Epidermal melanocyte (primary cell): Measurements from ENCODE around the gene GAK.

Experiments used
- DNase-seq: peaks from one replicate; pipeline ENCODE4 v3.0.0; 2011; ENCODE audit warnings: low spot score; ENCODE audit not compliant: insufficient read length

Gene GAK

DNA sequence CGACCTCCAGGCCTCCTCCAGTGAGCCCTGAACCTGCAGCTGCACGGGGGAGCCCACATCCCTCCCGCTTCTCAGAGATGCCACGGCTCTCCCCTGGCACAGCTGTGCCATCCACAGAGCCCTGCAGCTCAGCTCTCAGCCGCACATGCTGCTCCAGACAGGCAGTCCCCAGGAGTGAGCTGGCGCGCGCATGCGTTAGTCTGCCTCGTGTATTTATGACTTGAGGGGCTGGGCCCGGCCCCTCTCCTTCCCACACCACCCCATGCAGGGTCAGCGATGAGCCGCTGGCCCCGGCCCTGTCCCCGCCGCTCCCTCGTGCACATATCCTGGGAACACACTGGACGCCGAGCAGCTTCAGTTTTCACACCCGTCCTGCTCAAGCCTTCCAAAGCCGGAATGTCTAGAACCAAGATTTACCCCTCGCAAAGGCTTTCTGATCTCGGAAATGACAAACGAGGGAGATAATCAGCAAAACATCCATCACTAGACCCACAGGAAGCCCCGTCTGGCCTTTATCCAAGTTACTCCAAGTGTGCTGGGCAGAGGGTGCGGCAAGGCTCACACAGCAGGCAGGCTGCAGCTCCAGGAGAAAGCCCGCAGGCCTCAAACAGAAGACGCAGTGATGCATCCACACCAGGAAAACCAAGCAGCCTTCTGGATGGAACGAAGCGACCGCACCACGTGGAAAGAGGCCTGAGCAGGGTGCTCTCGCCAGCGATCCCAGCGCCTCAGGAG is 24.3 kb downstream of the GAK start:
- no peak for DNase-seq

DNA sequence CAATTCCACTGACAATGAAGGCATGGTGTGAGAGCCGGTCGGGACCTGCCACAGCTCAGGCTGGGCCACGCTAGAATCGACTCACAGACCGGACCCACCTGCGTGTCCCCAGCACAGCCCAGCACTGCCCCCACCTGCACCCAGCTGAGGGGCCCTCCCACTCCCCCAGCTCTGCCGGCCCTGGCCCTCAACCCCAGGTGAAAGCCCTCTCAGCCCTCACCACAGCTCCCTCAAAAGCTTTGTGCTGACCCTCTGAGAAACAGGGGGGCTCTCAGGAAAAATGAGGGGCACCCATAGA is 25.1 kb downstream of the GAK start:
- no peak for DNase-seq

DNA sequence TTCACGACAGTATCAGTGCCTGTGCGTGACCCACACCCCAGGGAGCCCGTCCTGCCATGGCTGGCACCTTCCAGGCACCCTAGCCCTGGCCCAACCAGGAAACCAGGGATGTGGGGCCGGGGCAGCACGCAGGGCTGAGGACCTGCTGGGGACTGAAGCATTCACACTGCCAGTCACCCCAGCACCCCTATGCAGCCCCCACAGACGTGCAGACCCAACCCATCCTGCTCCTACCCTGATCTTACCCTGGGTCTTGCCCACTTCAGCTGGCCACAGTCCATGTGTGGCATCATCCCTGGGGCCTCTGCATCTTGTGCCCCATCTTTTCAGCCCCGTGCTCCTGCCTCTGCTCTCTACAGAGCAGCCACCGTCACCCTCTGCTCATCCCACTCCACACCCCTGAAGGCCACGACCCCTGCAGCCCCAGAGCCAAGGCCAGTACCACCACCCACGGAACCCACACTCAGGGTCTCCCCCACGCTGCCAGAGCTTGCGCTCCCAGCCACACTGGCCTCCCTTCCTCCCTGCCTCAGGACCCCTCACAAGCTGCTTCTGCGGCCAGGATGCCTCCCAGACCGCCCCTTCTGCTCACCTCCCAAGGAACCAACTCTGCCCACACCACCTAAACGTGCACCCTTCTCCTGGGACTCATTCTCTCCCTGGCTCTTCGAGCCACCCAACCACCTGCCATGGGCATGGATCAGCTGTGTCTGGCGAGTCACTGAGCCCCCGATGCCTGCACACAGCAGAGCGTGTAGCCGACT is 25.6 kb downstream of the GAK start:
- no peak for DNase-seq

DNA sequence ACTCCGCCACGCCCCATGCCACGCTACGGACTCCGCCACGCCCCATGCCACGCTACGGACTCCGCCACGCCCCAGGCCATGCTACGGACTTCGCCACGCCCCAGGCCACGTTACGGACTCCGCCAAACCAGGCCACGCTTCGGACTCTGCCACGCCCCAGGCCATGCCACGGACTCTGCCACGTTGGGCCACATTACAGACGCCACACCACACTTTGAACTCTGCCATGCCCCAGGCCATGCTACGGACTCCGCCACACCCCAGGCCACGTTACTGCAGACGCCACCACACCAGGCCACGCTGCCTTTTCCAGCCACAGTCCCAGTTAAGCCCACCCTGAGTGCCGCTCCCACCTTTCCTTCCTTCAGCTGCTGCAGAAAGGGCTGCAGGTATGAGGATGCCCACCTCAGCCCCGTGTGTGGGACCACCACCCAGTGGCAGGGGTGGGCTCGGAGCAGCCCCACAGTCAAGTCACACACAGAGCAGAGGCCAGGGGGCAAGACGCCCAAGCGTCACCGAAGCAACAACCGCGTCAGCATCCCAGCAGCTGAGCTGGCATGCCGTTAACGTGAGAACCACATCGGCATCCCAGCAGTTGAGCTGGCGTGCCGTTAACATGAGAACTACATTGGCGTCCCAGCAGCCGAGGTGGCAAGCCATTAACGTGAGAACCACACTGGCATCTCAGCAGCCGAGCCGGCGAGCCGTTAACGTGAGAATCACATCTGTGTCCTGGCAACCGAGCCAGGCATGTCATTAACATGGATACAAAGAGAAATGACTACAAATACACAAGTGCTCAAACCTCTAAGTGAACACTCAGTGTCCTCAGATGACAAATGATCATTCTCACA is 26.4 kb downstream of the GAK start:
- no peak for DNase-seq

DNA sequence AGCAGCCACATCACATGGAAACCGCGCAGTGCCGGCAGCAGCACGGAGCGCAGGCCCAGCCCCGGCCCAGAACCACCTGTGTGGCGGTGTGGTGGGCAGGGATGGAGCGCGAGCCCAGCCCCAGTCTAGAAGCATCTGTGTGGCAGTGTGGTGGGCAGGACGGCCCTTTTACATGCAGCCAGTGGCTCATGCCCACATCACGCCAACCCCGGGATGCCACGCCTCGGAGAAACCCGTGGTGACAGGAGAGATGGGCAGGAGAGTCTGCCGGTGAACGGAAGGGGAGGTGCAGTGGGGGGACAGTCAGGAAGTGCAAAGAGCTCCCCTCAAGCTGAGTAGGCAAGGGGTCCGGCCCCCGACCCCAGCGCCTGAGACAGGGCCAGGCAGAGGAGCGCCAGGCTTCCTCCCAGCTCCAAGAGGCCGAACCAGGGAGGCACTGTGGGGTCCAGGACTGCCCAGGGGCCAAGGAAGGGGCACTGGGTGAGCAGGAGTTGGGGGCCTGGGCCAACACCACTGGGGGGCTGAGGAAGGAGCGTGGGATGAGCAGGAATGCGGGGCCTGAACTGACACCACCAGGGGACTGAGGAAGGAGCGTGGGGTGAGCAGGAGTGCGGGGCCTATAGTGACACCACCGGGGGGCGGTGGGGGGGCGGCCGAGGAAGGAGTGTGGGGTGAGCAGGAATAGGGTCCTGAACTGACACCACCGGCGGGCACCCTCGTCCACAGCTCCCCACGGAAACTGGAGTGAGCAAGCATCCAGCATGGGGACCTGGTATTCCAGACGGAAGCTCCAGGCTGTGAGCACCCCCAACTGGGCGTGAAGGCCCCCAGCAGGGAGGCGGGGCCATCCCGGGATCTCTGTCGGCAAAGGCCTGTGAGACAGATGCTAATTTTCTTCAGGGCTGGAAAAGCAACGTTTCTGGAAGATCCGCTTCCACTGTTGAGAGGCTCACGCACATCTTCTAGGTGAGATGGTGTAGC is 28.8 kb downstream of the GAK start:
- DNase-seq: no peak

DNA sequence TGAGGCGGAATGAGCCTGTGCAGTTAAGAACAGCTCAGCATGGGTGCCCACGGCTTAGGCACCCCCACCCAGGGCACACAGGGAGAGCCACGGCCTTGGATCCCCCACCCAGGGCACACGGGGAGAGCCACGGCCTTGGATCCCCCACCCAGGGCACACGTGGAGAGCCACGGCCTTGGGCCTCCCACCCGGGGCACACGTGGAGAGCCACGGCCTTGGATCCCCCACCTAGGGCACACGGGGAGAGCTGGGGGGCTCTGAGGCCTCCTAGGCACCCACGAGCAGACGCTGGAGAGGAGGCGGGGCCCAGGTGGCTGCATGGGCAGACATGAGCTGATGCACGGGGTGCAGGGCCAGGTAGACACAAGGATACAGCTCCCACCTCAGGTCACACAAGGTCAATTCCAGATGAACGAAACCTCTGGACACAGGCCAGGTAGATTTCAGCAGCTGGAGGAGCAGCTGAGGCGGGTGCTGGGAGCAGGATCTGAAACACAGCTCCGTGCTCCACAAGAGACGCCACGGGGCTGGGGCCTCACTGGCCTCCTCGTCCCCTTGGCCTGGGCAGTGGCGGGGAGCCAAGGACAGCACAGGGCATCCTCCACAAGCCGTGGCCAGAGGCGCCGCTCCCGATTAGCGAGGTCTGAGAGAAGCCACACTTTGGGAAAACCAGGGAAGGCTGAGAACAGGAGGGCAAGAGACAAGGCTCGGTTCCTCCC is 30.8 kb downstream of the GAK start:
- DNase-seq: no peak

DNA sequence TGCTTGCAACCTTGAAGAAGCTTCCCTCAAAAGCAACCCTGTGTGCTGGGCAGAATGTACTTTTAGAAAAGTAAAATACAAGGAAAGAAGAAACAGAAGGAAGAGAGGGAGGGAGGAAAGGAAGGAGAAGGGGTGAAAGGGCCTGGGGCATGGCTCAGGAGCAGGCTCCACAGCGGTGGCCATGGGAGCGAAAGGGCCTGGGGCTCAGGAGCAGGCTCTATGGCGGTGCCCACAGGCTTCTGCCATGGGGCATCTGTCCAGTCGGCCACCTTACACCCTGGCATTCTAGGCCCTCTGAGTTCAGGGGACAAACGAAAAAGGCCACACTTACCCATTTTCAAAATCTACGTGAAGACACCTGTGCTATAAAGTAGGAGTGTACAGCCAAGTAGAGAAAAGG is 31.4 kb downstream of the GAK start:
- DNase-seq: no peak

DNA sequence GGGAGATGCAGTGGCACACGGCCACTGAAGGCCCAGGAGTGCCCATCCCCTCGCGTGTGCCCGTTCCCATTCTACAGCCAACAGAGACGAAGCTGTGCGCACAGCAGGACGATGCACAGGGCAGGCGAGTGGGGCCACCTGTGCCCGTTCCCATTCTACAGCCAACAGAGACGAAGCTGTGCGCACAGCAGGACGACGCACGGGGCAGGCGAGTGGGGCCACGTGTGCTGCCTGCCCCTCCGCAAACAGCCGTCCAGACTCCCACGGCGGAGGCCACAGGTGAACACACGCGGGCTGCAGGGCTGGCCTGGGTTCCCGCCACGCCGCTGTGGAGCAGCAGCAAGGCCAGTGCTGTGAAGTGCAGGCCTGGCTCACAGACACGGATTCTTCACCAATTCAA is 32.0 kb downstream of the GAK start:
- no peak for DNase-seq

DNA sequence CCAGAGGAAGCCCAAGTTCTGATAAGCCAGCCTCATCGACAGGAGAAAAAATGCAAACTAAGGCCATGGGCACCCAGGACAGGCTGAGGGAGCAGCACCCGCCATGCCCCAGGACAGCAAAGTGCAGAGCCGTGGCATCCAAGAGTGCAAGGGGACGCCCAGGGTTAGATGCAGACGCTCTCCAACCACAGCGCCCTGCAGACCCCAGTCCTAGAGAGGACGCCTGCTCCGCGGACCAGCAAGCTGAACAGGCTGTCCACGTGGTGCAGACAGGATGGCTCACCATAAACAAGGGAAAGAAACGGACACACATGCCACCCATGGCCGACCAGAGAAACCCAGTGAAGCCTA is 32.6 kb downstream of the GAK start:
- DNase-seq: no peak

DNA sequence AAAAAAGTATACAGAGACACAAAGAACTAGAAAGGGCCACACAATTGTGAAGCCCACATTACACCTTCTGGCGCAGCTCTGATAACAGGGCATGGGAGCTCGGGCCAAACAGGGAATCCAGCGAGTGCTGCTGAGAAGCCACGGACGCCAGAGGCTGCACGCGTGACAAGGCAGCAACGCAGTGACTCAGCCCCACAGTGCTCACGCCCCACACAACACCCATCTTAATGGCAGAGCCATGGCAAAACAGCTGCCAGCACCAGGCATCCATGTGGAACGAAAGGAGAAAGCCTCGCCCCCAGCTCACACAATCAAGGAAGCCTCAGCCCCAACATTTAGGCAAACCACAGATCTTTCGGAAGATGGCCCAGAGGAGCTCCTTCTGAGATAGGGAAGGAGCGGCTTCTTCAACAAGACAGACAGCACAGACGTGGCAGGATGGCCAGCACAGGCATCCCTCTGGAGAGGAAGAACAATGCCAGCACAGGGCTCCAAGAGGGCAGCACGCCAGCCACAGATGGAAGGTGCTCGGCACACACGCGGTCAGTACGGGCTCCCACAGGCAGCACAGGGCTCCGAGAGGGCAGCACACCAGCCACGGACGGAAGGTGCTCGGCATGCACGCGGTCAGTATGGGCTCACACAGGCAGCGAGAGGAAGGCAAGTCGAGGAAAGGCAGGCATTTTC is 33.1 kb downstream of the GAK start:
- no peak for DNase-seq

DNA sequence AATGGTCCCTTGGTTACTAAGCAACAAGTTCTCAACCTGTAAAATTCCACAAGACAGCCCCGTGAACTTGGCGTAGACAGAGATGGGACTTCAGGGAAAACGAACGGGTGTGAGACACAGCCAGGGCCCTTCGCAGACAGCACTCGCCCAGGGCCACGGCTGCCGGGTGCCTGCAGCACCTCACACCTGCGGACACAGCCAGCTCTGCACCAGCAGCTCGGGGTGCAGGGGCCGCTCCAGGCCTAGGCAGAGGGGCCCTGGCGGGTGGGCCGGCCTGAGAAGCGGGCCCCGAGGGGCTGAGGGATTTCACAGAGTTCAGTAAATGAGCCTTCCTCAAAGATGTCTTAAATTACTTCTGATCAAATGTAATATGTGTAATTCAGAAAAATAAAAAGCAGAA is 34.0 kb downstream of the GAK start:
- no peak for DNase-seq

DNA sequence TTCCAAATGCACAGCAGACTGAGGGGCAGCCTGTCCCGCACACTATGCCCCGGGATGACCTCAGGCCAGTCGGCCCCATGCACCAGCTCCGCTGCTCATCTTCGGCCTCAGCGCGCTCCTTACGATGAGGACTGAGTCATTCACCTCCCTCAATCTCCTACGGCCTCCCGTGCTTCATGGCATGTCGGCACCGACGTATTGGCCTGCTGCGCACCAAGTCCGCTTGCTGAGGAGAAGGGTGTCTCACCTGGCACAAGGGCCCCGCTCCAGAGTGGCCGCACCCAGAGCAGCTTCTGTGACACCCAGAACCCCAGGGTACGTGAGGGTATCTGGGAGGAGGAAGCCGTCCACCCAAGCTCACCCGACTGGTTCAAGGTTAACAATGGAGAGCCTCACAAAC is 35.5 kb downstream of the GAK start:
- DNase-seq: no peak

DNA sequence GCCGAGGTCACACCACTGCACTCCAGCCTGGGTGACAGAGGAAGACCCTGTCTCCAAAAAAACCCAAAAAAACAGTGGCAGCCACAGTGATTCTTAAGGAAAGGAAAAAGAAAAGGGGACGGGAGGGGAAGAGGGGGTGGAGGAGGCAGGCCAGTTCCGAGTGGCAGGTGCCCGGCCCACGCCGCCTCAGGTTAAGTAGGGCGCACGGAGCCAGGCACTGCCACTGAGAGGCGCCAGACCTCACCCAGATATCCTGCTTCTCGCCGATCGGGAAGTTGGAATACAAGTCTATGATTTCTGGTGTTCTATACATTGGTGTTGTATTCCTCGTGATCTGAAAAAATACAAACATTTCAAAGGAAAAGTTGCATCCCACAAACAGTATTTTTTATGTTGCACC is 35.9 kb downstream of the GAK start:
- DNase-seq: no peak

DNA sequence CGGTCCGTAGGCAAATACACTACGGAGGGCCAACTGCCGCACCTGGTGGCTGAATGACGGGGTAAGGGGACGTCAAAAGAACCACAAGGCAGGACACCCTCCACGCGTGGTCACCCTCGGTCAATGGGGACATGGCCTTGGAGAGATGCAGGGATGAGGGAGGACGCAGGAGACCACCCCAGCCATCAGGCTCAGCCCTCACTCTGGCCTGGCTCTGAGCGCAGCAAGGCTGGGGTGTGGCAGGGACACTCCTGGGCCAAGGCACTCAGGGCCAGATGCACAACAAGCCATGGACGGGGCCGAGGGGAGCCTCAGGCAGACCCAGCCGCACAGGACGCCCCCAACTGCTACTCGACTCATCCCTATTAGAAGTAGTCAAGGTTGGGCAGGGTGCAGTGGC is 36.5 kb downstream of the GAK start:
- no peak for DNase-seq

DNA sequence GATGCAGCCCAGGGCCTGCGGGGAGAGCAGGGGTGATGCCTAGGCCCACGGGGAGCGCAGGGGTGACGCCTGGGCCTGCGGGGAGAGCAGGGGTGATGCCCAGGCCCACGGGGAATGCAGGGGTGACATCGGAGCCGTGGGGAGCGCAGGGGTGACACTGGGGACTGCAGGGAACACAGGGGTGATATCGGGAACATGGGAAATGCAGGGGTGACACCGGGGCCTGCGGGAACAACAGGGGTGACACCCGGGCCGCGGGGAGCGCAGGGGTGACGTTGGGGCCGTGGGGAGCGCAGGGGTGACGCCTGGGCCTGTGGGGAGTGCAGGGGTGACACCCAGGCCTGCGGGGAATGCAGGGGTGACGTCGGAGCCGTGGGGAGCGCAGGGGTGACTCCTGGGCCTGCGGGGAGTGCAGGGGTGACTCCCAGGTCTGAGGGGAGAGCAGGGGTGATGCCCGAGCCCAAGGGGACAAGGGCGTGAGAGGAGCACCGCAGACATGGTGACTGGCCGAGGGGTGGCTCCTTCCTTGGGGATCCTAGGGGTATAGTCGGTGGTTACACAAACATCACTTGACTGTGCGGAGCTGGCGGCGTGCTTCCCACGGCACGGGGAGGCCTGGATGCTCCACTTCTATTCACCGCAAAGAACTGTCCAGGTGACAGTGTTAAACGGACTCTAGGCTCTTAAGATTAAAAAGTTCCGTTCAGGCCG is 38.0 kb downstream of the GAK start:
- no peak for DNase-seq

DNA sequence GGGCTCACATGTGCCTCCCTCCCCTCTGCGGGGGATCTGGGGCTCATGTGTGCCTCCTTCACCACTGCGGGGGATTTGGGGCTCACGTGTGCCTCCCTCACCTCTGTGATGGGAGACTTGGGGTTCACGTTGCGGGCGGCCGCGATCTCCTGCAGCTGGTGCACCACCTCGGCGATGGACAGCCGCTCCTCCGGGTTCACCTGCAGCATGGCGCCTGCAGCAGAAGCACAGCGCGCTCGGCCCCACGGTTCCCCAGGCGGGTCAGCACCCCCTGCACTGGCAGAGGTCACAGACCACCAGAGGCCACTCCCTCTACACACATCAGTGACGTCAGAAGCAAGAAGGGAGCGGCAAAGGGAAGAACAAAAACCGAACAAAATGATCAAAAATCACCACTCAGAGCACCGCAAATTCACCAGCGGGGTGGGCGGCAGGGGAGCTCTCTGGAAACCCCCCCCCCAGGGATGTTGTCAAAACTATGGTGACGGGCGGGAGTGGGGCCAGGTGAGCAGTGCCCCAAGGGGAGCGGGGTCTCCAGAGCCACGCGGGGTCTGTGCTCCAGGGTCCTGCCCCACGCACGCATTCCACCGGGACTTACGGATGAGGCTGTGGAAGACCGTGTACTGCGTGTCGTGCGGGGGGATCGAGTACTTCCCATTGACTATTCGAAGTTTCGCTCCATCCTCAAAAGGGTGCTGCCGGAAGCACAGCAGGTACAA is 38.7 kb downstream of the GAK start:
- DNase-seq: no peak

DNA sequence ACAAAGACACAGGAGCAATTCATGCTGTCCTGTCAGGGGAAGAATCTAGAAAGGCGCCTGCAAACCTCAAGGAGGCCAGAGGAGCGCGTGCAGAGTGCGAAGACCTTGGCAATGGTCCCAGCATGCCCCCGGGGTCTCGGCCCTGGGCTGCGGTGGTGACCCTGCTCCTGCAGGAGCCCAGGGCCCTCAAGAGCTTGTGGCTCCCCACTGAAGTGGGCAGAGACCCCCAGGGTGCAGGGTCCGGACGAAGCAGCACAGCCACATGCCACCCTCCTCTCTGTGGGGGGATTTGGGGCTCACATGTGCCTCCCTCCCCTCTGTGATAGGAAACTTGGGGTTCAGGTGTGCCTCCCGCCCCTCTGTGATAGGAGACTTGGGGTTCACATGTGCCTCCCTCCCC is 39.3 kb downstream of the GAK start:
- DNase-seq: no peak

DNA sequence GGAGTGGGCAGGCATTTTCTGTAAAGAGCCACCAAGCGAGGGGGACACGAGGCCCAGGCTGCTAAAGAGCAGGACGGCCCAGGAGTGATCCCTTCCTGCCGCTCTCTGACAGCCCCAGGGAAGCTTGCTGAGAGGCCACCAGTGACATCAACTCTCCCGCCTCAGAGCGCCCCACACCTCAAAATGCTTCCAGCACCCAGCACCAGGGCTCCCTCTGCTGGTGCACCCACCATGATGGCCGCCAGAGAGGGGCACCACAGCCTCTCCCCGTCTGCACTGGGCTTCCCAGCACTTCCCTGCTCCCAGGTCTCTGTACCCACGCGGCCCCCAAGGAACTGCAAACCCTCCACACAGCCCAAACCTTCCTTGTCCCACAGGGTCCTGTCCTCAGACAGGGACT is 40.4 kb downstream of the GAK start:
- no peak for DNase-seq
